ENCODE results near the gene PPM1E. TPM values are rescaled to one million over a fixed set of nuclear protein-coding genes. Genes with fewer than 3 reads are reported as not detected.

PPM1E gene
- total and polyA plus RNA-seq, 2 experiments from 2014 or later: 0.27 TPM; not detected in 1

DNA sequence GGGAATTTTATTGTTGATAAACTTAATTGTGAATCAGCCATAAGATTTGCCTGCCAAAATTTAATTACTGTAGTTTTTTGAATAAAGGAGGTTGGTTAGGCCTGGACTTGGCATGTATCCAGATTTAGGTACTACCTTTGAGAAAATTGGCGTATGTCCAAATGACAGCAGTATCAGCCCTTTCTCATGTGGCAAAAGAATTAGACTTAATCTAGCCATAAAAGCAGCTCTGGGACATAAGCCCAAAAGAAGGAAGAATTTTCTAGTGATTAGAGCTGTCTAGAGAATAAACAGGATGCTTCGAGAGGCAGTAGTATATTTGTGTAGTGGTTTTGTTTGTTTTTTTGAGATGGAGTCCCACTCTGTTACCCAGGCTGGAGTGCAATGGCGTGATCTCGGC lies 27.7 kb downstream of the PPM1E start:
- TF ChIP-seq, protein P1, sequence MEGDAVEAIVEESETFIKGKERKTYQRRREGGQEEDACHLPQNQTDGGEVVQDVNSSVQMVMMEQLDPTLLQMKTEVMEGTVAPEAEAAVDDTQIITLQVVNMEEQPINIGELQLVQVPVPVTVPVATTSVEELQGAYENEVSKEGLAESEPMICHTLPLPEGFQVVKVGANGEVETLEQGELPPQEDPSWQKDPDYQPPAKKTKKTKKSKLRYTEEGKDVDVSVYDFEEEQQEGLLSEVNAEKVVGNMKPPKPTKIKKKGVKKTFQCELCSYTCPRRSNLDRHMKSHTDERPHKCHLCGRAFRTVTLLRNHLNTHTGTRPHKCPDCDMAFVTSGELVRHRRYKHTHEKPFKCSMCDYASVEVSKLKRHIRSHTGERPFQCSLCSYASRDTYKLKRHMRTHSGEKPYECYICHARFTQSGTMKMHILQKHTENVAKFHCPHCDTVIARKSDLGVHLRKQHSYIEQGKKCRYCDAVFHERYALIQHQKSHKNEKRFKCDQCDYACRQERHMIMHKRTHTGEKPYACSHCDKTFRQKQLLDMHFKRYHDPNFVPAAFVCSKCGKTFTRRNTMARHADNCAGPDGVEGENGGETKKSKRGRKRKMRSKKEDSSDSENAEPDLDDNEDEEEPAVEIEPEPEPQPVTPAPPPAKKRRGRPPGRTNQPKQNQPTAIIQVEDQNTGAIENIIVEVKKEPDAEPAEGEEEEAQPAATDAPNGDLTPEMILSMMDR (IDR thresholded peaks at IDR 0.05; ENCODE audit: low read depth, low read length): no peak
- peak in 1 of 2 donors; percentile 3 for DNase-seq (ENCODE audit: low read depth in 1 of 2, low spot score in 1 of 2)
- no peak overlapping the region for H3K27ac ChIP-seq

DNA sequence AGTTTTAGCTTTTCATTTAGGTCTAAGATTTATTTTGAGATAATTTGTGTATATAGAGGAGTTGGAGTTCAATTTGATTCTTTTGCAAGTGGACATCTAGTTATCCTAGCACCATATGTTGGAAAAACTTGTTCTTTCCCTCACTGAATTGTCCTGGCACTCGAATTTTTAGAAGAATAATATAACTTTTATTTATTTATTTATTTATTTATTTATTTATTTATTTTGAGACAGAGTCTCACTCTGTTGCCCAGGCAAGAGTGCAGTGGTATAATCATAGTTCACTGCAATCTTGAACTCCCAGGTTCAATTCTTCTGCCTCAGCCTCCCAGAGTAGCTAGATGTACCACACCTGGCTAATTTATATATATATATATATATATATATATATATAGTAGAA lies 29.4 kb downstream of the PPM1E start:
- H3K27ac ChIP-seq: no peak overlapping the region
- no peaks in the 10 kb centered on the region for H3K27me3 ChIP-seq
- TF ChIP-seq, protein P1 (IDR thresholded peaks at IDR 0.05; ENCODE audit: low read depth, low read length): no peak
- no peaks in the 10 kb centered on the region for H3K9me3 ChIP-seq (ENCODE audit: low read depth)
- H3K36me3 ChIP-seq: no peaks in the 10 kb centered on the region
- H3K4me1 ChIP-seq (ENCODE audit: low read depth): no peaks in the 10 kb centered on the region
- H3K4me3 ChIP-seq: no peak overlapping the region
- DNase-seq (ENCODE audit: low read depth in 1 of 2, low spot score in 1 of 2): no peak

More for the DNA sequence above, 27.7 kb downstream of the PPM1E start:
- Histone ChIP-seq H3K4me1 (ENCODE audit: low read depth) (no peaks in the 10 kb centered on the region), H3K27me3 (no peaks in the 10 kb centered on the region), H3K9me3 (ENCODE audit: low read depth) (no peaks in the 10 kb centered on the region), H3K36me3 (no peaks in the 10 kb centered on the region), H3K4me3 (no peak overlapping the region)

DNA sequence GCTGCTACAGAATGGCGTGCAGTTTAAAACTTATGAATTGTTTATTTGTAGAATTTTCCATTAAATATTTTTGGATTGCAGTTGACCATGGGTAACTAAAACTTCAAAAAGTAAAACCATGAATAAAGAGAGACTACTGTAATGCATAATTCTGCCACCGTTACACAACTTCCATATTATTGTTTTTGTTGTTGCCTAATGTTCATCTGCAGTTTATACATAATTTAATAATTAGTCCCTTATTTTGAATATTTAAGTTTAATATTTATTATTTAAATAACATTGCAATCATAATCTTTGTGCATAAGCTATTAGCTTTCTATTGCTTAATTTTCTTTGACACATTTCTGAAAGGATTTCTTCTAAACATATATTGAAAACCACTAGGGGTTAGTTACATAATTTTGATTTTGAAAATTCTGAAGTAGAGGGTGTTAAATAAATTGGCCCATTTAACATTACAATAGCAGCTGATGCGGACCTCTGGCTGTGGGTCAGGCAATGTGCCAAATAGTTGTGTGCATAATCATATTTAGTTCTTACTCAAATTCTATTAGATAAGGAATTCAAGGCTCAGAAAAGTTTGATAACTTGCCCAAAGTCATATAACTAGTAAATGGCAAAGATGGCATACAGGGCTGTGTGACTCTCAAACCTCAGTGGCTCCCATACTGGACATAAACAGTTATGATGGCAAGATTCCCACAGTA lies 31.1 kb downstream of the PPM1E start:
- Histone ChIP-seq H3K27me3 (no peaks in the 10 kb centered on the region), H3K4me1 (ENCODE audit: low read depth) (no peaks in the 10 kb centered on the region), H3K9me3 (ENCODE audit: low read depth) (no peaks in the 10 kb centered on the region), H3K4me3 (no peak overlapping the region), H3K27ac (no peak overlapping the region), H3K36me3 (no peaks in the 10 kb centered on the region)
- TF ChIP-seq, protein P1 (IDR thresholded peaks at IDR 0.05; ENCODE audit: low read depth, low read length): no peak
- peak in 1 of 2 donors; percentile 92 for DNase-seq (ENCODE audit: low read depth in 1 of 2, low spot score in 1 of 2)

DNA sequence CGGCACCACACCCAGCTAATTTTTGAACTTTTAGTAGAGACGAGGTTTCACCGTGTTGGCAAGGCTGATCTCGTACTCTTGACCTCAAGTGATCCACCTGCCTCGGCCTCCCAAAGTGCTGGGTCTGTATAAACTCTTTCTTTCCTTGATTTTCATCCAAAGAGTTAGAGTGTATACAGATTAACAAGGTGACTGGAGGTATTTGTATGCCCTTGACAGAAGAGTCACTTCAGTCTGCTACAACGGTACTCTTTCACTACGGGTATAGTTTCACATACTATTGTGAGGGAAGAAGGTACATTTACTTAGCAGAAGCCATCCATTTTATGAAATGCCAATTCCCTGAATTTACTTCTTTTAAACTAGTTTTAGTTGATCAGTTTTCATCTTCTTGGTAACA lies 32.5 kb downstream of the PPM1E start:
- TF ChIP-seq, protein P1 (IDR thresholded peaks at IDR 0.05; ENCODE audit: low read depth, low read length): no peak
- DNase-seq (ENCODE audit: low read depth in 1 of 2, low spot score in 1 of 2): no peak
- Histone ChIP-seq H3K27me3 (no peaks in the 10 kb centered on the region), H3K27ac (no peak overlapping the region), H3K4me1 (ENCODE audit: low read depth) (no peaks in the 10 kb centered on the region), H3K36me3 (no peaks in the 10 kb centered on the region), H3K9me3 (ENCODE audit: low read depth) (no peaks in the 10 kb centered on the region), H3K4me3 (no peak overlapping the region)

DNA sequence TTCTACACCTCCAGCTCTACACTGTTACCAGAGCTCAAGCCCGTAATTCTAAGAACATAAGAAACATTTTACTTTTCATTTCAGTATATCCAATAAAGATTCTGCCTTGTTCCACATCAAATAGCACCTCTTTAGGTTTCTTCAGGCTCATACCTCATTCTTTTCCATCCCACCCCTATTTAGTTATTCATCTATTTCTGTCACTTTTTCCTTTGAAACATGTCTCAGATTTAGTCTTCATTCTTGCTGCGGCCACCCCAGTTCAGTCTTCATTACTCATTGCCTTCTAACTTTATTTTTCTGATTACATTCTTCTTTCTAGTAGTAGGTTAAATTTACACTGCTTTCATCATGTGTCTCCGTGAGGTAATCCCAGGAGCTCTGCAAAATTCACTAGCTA lies 33.5 kb downstream of the PPM1E start:
- no peaks in the 10 kb centered on the region for H3K27me3 ChIP-seq
- no peak overlapping the region for H3K4me3 ChIP-seq
- H3K36me3 ChIP-seq: no peaks in the 10 kb centered on the region
- H3K4me1 ChIP-seq (ENCODE audit: low read depth): no peaks in the 10 kb centered on the region
- no peak overlapping the region for H3K27ac ChIP-seq
- TF ChIP-seq, protein P1 (IDR thresholded peaks at IDR 0.05; ENCODE audit: low read depth, low read length): no peak
- DNase-seq (ENCODE audit: low read depth in 1 of 2, low spot score in 1 of 2): no peak
- H3K9me3 ChIP-seq (ENCODE audit: low read depth): no peaks in the 10 kb centered on the region

Measured in cardiac muscle cell (in vitro differentiated cells and primary cell).